HepG2 (cell line): Measurements from ENCODE around the gene TPRA1.

Experiments
- ATF3 ChIP-seq: sonication (generic); formaldehyde crosslinking; IDR thresholded peaks from 2 replicates; pipeline ENCODE4 v1.4.0; 2020; ENCODE audit warnings: missing genetic modification reagents
- CBX1 ChIP-seq: IDR thresholded peaks from one replicate; pipeline ENCODE4 v1.6.1; 2016; ENCODE audit warnings: antibody characterized with exemption, low read depth
- CEBPB ChIP-seq: IDR thresholded peaks from 2 replicates; pipeline ENCODE4 v1.6.1; 2011; ENCODE audit warnings: low read depth, low read length, improper control_type of control experiment, borderline replicate concordance
- ETV6 ChIP-seq: sonication (generic); formaldehyde crosslinking; conservative IDR thresholded peaks from 2 replicates; pipeline ENCODE4 v1.4.0; 2020; ENCODE audit warnings: missing genetic modification reagents
- EZH2 ChIP-seq: conservative IDR thresholded peaks from 2 replicates; pipeline ENCODE4 v1.6.1; 2012; ENCODE audit warnings: mild to moderate bottlenecking, low read depth, low read length, moderate library complexity
- PHF21A ChIP-seq: sonication (generic); formaldehyde crosslinking; IDR thresholded peaks from 2 replicates; pipeline ENCODE4 v1.5.0; 2020; ENCODE audit warnings: mild to moderate bottlenecking, missing genetic modification reagents
- SNRNP70 ChIP-seq: fragments of 200-400 bp; formaldehyde crosslinking; IDR thresholded peaks from 2 replicates; pipeline ENCODE4 v1.6.1; 2017; ENCODE audit warnings: mild to moderate bottlenecking, low read depth, low read length, moderate library complexity
- TBP ChIP-seq: sonication (generic); formaldehyde crosslinking; IDR thresholded peaks from 2 replicates; pipeline ENCODE4 v1.5.0; 2020; ENCODE audit warnings: missing genetic modification reagents
- ZNF619 ChIP-seq: sonication (generic); formaldehyde crosslinking; IDR thresholded peaks from 2 replicates; pipeline ENCODE4 v1.4.0; 2020; ENCODE audit warnings: mild to moderate bottlenecking, missing genetic modification reagents
- ZNF670 ChIP-seq: sonication (generic); formaldehyde crosslinking; IDR thresholded peaks from 2 replicates; pipeline ENCODE4 v1.8.0; 2022; ENCODE audit warnings: mild to moderate bottlenecking, missing genetic modification reagents, borderline replicate concordance
- TF ChIP-seq, protein P1 (sequence below): sonication (generic); formaldehyde crosslinking; IDR thresholded peaks from 2 replicates; pipeline ENCODE4 v1.4.0; 2020; ENCODE audit warnings: missing genetic modification reagents

DNA sequence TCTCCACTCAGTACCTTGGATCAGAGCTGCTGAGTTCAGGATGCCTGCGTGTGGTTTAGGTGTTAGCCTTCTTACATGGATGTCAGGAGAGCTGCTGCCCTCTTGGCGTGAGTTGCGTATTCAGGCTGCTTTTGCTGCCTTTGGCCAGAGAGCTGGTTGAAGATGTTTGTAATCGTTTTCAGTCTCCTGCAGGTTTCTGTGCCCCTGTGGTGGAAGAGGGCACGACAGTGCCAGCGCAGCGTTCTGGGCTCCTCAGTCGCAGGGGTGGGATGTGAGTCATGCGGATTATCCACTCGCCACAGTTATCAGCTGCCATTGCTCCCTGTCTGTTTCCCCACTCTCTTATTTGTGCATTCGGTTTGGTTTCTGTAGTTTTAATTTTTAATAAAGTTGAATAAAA, 31.5 kb upstream of the TPRA1 start:
- no peak for TF ChIP-seq TBP (CRISPR knock-in tag)
- no peak for TF ChIP-seq ATF3
- TF ChIP-seq, protein P1, sequence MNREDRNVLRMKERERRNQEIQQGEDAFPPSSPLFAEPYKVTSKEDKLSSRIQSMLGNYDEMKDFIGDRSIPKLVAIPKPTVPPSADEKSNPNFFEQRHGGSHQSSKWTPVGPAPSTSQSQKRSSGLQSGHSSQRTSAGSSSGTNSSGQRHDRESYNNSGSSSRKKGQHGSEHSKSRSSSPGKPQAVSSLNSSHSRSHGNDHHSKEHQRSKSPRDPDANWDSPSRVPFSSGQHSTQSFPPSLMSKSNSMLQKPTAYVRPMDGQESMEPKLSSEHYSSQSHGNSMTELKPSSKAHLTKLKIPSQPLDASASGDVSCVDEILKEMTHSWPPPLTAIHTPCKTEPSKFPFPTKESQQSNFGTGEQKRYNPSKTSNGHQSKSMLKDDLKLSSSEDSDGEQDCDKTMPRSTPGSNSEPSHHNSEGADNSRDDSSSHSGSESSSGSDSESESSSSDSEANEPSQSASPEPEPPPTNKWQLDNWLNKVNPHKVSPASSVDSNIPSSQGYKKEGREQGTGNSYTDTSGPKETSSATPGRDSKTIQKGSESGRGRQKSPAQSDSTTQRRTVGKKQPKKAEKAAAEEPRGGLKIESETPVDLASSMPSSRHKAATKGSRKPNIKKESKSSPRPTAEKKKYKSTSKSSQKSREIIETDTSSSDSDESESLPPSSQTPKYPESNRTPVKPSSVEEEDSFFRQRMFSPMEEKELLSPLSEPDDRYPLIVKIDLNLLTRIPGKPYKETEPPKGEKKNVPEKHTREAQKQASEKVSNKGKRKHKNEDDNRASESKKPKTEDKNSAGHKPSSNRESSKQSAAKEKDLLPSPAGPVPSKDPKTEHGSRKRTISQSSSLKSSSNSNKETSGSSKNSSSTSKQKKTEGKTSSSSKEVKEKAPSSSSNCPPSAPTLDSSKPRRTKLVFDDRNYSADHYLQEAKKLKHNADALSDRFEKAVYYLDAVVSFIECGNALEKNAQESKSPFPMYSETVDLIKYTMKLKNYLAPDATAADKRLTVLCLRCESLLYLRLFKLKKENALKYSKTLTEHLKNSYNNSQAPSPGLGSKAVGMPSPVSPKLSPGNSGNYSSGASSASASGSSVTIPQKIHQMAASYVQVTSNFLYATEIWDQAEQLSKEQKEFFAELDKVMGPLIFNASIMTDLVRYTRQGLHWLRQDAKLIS = no peak
- TF ChIP-seq CBX1 = no peak
- TF ChIP-seq SNRNP70 = no peak
- TF ChIP-seq ZNF670 (CRISPR knock-in tag) = no peak
- no peak for TF ChIP-seq EZH2
- no peak for TF ChIP-seq ETV6 (CRISPR knock-in tag)
- TF ChIP-seq PHF21A = no peak
- no peak for TF ChIP-seq CEBPB
- TF ChIP-seq ZNF619 = no peak
